Upper lobe of right lung (tissue), 1 donor: ENCODE data around the gene YPEL2. TPM values are rescaled to one million over a fixed set of nuclear protein-coding genes. Genes with fewer than 3 reads are reported as not detected.

Experiments
- ATAC-seq: fragments of 200-7000 bp; cut with Tn5 transposase; one replicate; pipeline ENCODE4 v1.9.1; 2020; ENCODE audit warnings: mild to moderate bottlenecking, moderate library complexity
- DNase-seq: peaks from one replicate; pipeline ENCODE4 v3.0.0-alpha.2; 2020
- H3K27ac ChIP-seq: fragments of 200-600 bp; one replicate; pipeline ENCODE4 v1.8.0; 2022
- H3K27me3 ChIP-seq: fragments of 200-600 bp; one replicate; pipeline ENCODE4 v1.8.0; 2022; ENCODE audit warnings: mild to moderate bottlenecking
- H3K36me3 ChIP-seq: fragments of 200-600 bp; one replicate; pipeline ENCODE4 v1.8.0; 2022
- H3K4me1 ChIP-seq: fragments of 200-600 bp; one replicate; pipeline ENCODE4 v1.8.0; 2022
- H3K4me3 ChIP-seq: fragments of 200-600 bp; one replicate; pipeline ENCODE4 v1.8.0; 2022; ENCODE audit warnings: mild to moderate bottlenecking
- H3K9me3 ChIP-seq: fragments of 200-600 bp; one replicate; pipeline ENCODE4 v1.8.0; 2022
- CTCF ChIP-seq: fragments of 200-600 bp; IDR thresholded peaks from one replicate; pipeline ENCODE4 v1.8.0; 2022; ENCODE audit warnings: antibody characterized with exemption
- intact Hi-C: fragments of 100-400 bp; cut with DNase I; formaldehyde crosslinking; loops from one replicate; pipeline ENCODE4 v1.11.0; 2022
- total RNA-seq: library from RNA; stranded (reverse); fragmentation: NEBNext Ultra II Directional; extraction: Animal tissue kit (Norgen Biotek cat#: 25700); gene quantifications from one replicate; pipeline ENCODE4 v1.2.1, GENCODE V29; 2021
- donor health status: DM: no; HTN: yes; CAD: no; lungs with severe emphysema.

Gene YPEL2
- total RNA-seq, 1 donor from 2014 or later = 19.6 TPM

- peaks cover 46% of the 10 kb centered on the region for H3K4me1 ChIP-seq
- H3K9me3 ChIP-seq = no peaks in the 10 kb centered on the region
- H3K27ac ChIP-seq = no peak overlapping the region
- TF ChIP-seq CTCF = no peak
- H3K4me3 ChIP-seq = no peak overlapping the region
- ATAC-seq (no peak), DNase-seq (no peak)
- H3K36me3 ChIP-seq = peaks cover 22% of the 10 kb centered on the region
- intact Hi-C loops = no loop called here
- H3K27me3 ChIP-seq = no peaks in the 10 kb centered on the region
Measured at GRCh38 chr17:59356543-59357218, 25.2 kb downstream of the YPEL2 start.

- DNase-seq = no peak
- Histone ChIP-seq H3K4me3 (no peak overlapping the region), H3K27ac (no peak overlapping the region), H3K4me1 (peaks cover 52% of the 10 kb centered on the region), H3K36me3 (peaks cover 22% of the 10 kb centered on the region), H3K9me3 (no peaks in the 10 kb centered on the region), H3K27me3 (no peaks in the 10 kb centered on the region)
- intact Hi-C loops = no loop called here
- no peak for TF ChIP-seq CTCF
- ATAC-seq = no peak
Measured at GRCh38 chr17:59357219-59357697, 25.8 kb downstream of the YPEL2 start.

- Histone ChIP-seq H3K27me3 (no peaks in the 10 kb centered on the region), H3K36me3 (peaks cover 22% of the 10 kb centered on the region), H3K4me1 (peaks cover 59% of the 10 kb centered on the region), H3K9me3 (no peaks in the 10 kb centered on the region), H3K27ac (no peak overlapping the region), H3K4me3 (no peak overlapping the region)
- no peak for TF ChIP-seq CTCF
- DNase-seq (no peak), ATAC-seq (no peak)
- intact Hi-C loops = no loop called here
Measured at GRCh38 chr17:59357929-59358328, 26.5 kb downstream of the YPEL2 start.

DNA sequence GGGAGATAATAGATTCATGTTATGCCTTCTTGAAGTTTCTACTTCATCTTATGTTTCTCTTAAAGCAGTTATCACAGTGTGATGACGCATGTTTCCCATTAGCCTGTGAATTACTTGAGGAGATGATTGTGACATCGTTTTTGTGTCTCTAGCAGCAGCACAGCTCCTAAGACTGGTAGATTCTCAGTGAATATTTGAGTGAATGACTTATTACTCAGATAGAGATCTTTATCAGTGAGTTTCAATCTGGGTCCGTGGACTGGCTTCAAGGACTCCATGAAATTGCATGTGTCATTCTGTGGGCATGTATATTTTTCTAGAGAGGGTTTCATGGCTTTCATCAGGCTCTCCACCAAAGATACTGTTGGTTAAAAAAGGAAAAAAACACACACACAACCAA lies 29.9 kb downstream of the YPEL2 start:
- DNase-seq (no peak), ATAC-seq (no peak)
- no peak for TF ChIP-seq CTCF
- Histone ChIP-seq H3K27me3 (no peaks in the 10 kb centered on the region), H3K4me1 (peaks cover 50% of the 10 kb centered on the region), H3K4me3 (no peak overlapping the region), H3K9me3 (no peaks in the 10 kb centered on the region), H3K36me3 (no peaks in the 10 kb centered on the region), H3K27ac (no peak overlapping the region)
- intact Hi-C loops = no loop called here

DNA sequence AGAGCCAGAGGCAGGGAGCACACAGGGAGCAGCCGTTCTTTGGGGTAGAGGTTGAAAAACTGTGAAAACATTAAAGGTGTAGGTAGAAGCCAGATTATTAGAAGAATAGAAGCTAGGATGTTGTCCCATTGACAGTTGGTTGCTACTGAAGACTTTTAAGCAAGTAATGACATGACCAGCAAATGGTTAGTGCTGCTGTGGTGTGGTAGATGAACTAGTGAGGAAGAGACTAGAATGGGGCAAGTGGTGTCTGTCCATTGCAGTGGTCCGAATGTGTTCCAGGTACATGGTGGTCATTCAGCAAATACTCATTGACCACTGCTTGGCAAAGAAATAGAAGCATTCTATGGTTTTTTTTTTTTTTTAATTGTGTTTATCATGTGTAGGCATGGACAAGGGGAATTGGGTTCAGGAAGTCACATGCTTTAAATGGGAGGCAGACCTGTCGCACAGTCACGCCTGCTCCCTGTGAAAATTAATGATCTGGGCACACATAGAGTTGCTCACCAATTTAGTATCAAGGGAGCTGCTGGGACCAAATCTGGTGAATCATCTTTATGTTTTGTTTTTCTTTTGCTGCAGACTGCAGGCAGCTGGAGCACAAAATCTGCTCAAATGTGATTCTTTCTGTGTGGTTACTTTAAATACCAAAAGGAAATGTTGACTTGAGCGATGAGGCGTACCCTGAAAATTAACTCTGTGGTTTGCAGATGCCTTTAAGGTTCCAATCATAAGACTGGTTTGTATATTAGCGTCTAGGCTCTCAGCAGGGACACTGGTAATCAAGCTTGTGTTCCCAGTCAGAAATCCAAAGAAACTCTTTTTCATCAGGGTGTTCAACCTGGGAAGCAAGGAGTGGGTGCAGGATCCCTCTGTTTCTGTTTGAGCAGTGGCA lies 30.7 kb downstream of the YPEL2 start:
- H3K27me3 ChIP-seq = no peaks in the 10 kb centered on the region
- H3K27ac ChIP-seq = peak overlapping the region; percentile 48
- H3K9me3 ChIP-seq = no peaks in the 10 kb centered on the region
- no peak overlapping the region for H3K4me3 ChIP-seq
- TF ChIP-seq CTCF = no peak
- ATAC-seq (no peak), DNase-seq (no peak)
- peaks cover 58% of the 10 kb centered on the region for H3K4me1 ChIP-seq
- intact Hi-C loops = no loop called here
- H3K36me3 ChIP-seq = no peaks in the 10 kb centered on the region
